H9 (cell line): ENCODE data around the gene MAGI3. TPM values are rescaled to one million over a fixed set of nuclear protein-coding genes. Genes with fewer than 3 reads are reported as not detected.

Experiments
- DNase-seq: peaks from one replicate; pipeline ENCODE4 v3.0.0-alpha.2; 2017
- H2AFZ ChIP-seq: one replicate; pipeline ENCODE4 v1.6.1; 2013; ENCODE audit warnings: mild to moderate bottlenecking, low read length, control low read depth, moderate library complexity
- H2AK5ac ChIP-seq: 2 replicates; pipeline ENCODE4 v1.6.1; 2013; ENCODE audit warnings: low read length, control low read depth, mixed read lengths; ENCODE audit not compliant: insufficient read length
- H2BK120ac ChIP-seq: one replicate; pipeline ENCODE4 v1.6.1; 2013; ENCODE audit warnings: low read depth, mild to moderate bottlenecking, low read length, control low read depth, inconsistent platforms; ENCODE audit not compliant: poor library complexity, severe bottlenecking
- H2BK12ac ChIP-seq: 2 replicates; pipeline ENCODE4 v1.6.1; 2013; ENCODE audit warnings: low read length, control low read depth, mixed read lengths, low read depth; ENCODE audit not compliant: insufficient read length
- H2BK15ac ChIP-seq: 2 replicates; pipeline ENCODE4 v1.6.1; 2013; ENCODE audit warnings: low read depth, low read length, control low read depth
- H2BK20ac ChIP-seq: one replicate; pipeline ENCODE4 v1.6.1; 2013; ENCODE audit warnings: low read depth, mild to moderate bottlenecking, low read length, control low read depth, inconsistent platforms; ENCODE audit not compliant: poor library complexity, severe bottlenecking
- H2BK5ac ChIP-seq: 2 replicates; pipeline ENCODE4 v1.6.1; 2013; ENCODE audit warnings: low read length, control low read depth, mixed read lengths; ENCODE audit not compliant: insufficient read length
- H3K14ac ChIP-seq: 2 replicates; pipeline ENCODE4 v1.6.1; 2013; ENCODE audit warnings: low read length, control low read depth; ENCODE audit not compliant: insufficient read depth
- H3K18ac ChIP-seq: 2 replicates; pipeline ENCODE4 v1.6.1; 2013; ENCODE audit warnings: low read depth, mild to moderate bottlenecking, mixed read lengths, low read length, control low read depth; ENCODE audit not compliant: insufficient read length
- H3K23ac ChIP-seq: 2 replicates; pipeline ENCODE4 v1.6.1; 2013; ENCODE audit warnings: low read length, control low read depth, mixed read lengths, low read depth; ENCODE audit not compliant: insufficient read length
- H3K23me2 ChIP-seq: 2 replicates; pipeline ENCODE4 v1.6.1; 2013; ENCODE audit warnings: low read depth, mild to moderate bottlenecking, mixed read lengths, low read length, control low read depth; ENCODE audit not compliant: insufficient read length, poor library complexity, severe bottlenecking
- H3K27ac ChIP-seq: 2 replicates; pipeline ENCODE4 v1.5.1; 2013; ENCODE audit warnings: low read length, control low read depth, mixed read lengths, low read depth; ENCODE audit not compliant: insufficient read length
- H3K27me3 ChIP-seq: 2 replicates; pipeline ENCODE4 v1.6.1; 2013; ENCODE audit warnings: low read length, control low read depth, inconsistent platforms; ENCODE audit not compliant: insufficient read depth
- H3K4ac ChIP-seq: 2 replicates; pipeline ENCODE4 v1.6.1; 2013; ENCODE audit warnings: low read depth, mild to moderate bottlenecking, control low read depth, inconsistent platforms, low read length, moderate library complexity
- H3K4me1 ChIP-seq: 2 replicates; pipeline ENCODE4 v1.6.1; 2013; ENCODE audit warnings: low read length, control low read depth, inconsistent platforms; ENCODE audit not compliant: insufficient read depth
- H3K4me2 ChIP-seq: 2 replicates; pipeline ENCODE4 v1.6.1; 2013; ENCODE audit warnings: low read length, control low read depth, mixed read lengths; ENCODE audit not compliant: insufficient read length, insufficient read depth
- H3K56ac ChIP-seq: 2 replicates; pipeline ENCODE4 v1.6.1; 2013; ENCODE audit warnings: low read depth, mild to moderate bottlenecking, mixed read lengths, low read length, control low read depth; ENCODE audit not compliant: insufficient read length
- H3K79me1 ChIP-seq: 2 replicates; pipeline ENCODE4 v1.6.1; 2013; ENCODE audit warnings: low read depth, mild to moderate bottlenecking, moderate library complexity, low read length, control low read depth, inconsistent platforms; ENCODE audit not compliant: insufficient read depth, poor library complexity, severe bottlenecking
- H3K79me2 ChIP-seq: 2 replicates; pipeline ENCODE4 v1.6.1; 2013; ENCODE audit warnings: low read length, control low read depth, inconsistent platforms; ENCODE audit not compliant: insufficient read depth
- H3K9ac ChIP-seq: 2 replicates; pipeline ENCODE4 v1.6.1; 2013; ENCODE audit warnings: low read length, control low read depth, mixed read lengths; ENCODE audit not compliant: insufficient read length; ENCODE audit errors: extremely low read depth
- H3K9me3 ChIP-seq: one replicate; pipeline ENCODE4 v1.6.1; 2013; ENCODE audit warnings: low read depth, low read length, inconsistent platforms; ENCODE audit not compliant: control insufficient read depth
- H3T11ph ChIP-seq: one replicate; pipeline ENCODE4 v1.6.1; 2013; ENCODE audit warnings: mild to moderate bottlenecking, low read length, control low read depth, inconsistent platforms
- H4K20me1 ChIP-seq: one replicate; pipeline ENCODE4 v1.6.1; 2013; ENCODE audit not compliant: control insufficient read depth, insufficient read length, insufficient read depth
- H4K5ac ChIP-seq: 2 replicates; pipeline ENCODE4 v1.6.1; 2013; ENCODE audit warnings: low read depth, mild to moderate bottlenecking, mixed read lengths, low read length, control low read depth; ENCODE audit not compliant: insufficient read length
- H4K8ac ChIP-seq: replicated peaks from 2 replicates; pipeline ENCODE4 v1.6.1; 2013; ENCODE audit warnings: low read length, control low read depth, mixed read lengths, low read depth; ENCODE audit not compliant: insufficient read length
- H4K91ac ChIP-seq: 2 replicates; pipeline ENCODE4 v1.6.1; 2013; ENCODE audit warnings: low read depth, mild to moderate bottlenecking, moderate library complexity, mixed read lengths, low read length, control low read depth; ENCODE audit not compliant: insufficient read length
- H3K27ac Mint-ChIP-seq, 3 experiments: 2 replicates in 2 of 3; 3 replicates in 1 of 3; pipeline ENCODE4 v1.8.0; 2020 to 2021; ENCODE audit warnings: mixed read lengths in 3 of 3, mild to moderate bottlenecking in 1 of 3, moderate library complexity in 1 of 3
- H3K27me3 Mint-ChIP-seq: 2 replicates; pipeline ENCODE4 v1.8.0; 2021; ENCODE audit warnings: low read depth, mild to moderate bottlenecking, moderate library complexity, mixed read lengths
- H3K36me3 Mint-ChIP-seq, 3 experiments: 2 replicates in 2 of 3; 3 replicates in 1 of 3; pipeline ENCODE4 v1.8.0; 2020 to 2021; ENCODE audit warnings: low read depth in 3 of 3, mixed read lengths in 3 of 3; ENCODE audit not compliant: insufficient read depth in 1 of 3
- H3K4me1 Mint-ChIP-seq, 2 experiments: 2 replicates each; pipeline ENCODE4 v1.8.0; 2020; ENCODE audit warnings: mixed read lengths in 2 of 2
- H3K4me3 Mint-ChIP-seq, 2 experiments: 2 replicates in 1 of 2; 3 replicates in 1 of 2; pipeline ENCODE4 v1.8.0; 2020 to 2021; ENCODE audit warnings: mild to moderate bottlenecking in 2 of 2, mixed read lengths in 2 of 2, moderate library complexity in 1 of 2
- H3K9me3 Mint-ChIP-seq, 2 experiments: 2 replicates in 1 of 2; 3 replicates in 1 of 2; pipeline ENCODE4 v1.8.0; 2020; ENCODE audit warnings: mild to moderate bottlenecking in 2 of 2, mixed read lengths in 2 of 2, moderate library complexity in 1 of 2
- WGBS: extraction: QIAGEN DNeasy Blood & Tissue Kit; methylation state at CpG from one replicate; pipeline ENCODE4 v1.1.7; 2013; ENCODE audit warnings: missing lambda C conversion rate, low lambda C conversion rate, mixed read lengths; ENCODE audit not compliant: insufficient read length; ENCODE audit errors: extremely low coverage; 5-methylcytosine and 5-hydroxymethylcytosine counted together
- total RNA-seq: library from RNA; stranded (reverse); gene quantifications from 2 replicates; pipeline ENCODE4 v1.2.1, GENCODE V29; 2021
- TF ChIP-seq, protein P1 (sequence below): fragments of 200-600 bp; sonication (generic); conservative IDR thresholded peaks from 3 replicates; pipeline ENCODE4 v1.8.0; 2021; ENCODE audit warnings: antibody characterized with exemption, mild to moderate bottlenecking

The MAGI3 gene
- total RNA-seq, 1 experiment from 2014 or later: 8.2 TPM

DNA sequence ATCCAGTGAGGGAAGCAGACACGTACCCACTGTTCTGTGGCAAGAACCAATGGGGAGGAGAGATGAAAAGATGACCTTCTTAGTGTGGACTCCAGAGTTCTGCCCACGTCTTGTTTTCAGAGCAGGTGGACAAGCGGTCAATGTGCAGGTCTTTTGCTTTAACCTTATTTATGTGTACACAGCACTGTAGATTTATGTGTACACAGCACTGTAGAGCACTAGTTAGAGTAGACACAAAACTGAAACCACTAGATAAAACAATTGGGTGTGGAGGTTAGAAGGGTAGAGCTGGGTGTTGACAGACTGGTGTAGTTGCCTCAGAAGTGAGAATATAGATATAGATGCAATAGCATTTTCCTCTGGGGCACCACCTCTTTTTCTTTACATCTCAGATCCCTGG, 150.0 kb downstream of the MAGI3 start:
- Histone ChIP-seq H3K79me2 (no peaks in the 10 kb centered on the region), H3K23me2 (no peaks in the 10 kb centered on the region), H3K27ac (no peak overlapping the region), H2BK12ac (no peak overlapping the region), H3K14ac (no peak overlapping the region), H3K4me1 (no peaks in the 10 kb centered on the region), H3K23ac (no peak overlapping the region), H2BK20ac (no peak overlapping the region), H3T11ph (no peak overlapping the region), H3K9ac (no peak overlapping the region), H3K4ac (no peak overlapping the region), H4K5ac (no peak overlapping the region), H3K79me1 (no peaks in the 10 kb centered on the region), H3K56ac (no peak overlapping the region), H2BK15ac (no peak overlapping the region), H3K9me3 (no peaks in the 10 kb centered on the region), H3K4me2 (no peak overlapping the region), H2BK120ac (no peak overlapping the region), H4K20me1 (no peaks in the 10 kb centered on the region), H3K18ac (no peak overlapping the region), H4K8ac (no peak overlapping the region), H4K91ac (no peak overlapping the region), H2BK5ac (no peak overlapping the region), H3K27me3 (no peaks in the 10 kb centered on the region), H2AFZ (no peak overlapping the region), H2AK5ac (no peak overlapping the region)
- Mint-ChIP-seq H3K4me1 (peaks cover 3 to 6% of the 10 kb centered on the region in 2 experiments; a peak in 1 of 4 replicates), H3K27me3 (no peaks in the 10 kb centered on the region), H3K36me3 (no peaks in the 10 kb centered on the region), H3K4me3 (no peak overlapping the region), H3K27ac (no peak overlapping the region), H3K9me3 (no peaks in the 10 kb centered on the region)
- no peak for DNase-seq
- TF ChIP-seq, protein P1, sequence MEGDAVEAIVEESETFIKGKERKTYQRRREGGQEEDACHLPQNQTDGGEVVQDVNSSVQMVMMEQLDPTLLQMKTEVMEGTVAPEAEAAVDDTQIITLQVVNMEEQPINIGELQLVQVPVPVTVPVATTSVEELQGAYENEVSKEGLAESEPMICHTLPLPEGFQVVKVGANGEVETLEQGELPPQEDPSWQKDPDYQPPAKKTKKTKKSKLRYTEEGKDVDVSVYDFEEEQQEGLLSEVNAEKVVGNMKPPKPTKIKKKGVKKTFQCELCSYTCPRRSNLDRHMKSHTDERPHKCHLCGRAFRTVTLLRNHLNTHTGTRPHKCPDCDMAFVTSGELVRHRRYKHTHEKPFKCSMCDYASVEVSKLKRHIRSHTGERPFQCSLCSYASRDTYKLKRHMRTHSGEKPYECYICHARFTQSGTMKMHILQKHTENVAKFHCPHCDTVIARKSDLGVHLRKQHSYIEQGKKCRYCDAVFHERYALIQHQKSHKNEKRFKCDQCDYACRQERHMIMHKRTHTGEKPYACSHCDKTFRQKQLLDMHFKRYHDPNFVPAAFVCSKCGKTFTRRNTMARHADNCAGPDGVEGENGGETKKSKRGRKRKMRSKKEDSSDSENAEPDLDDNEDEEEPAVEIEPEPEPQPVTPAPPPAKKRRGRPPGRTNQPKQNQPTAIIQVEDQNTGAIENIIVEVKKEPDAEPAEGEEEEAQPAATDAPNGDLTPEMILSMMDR: no peak
- WGBS: no CpG with 5 or more reads among the region's 3 CpGs
